ENCODE measurements around the gene ATP6V1D.
A peak's percentile ranks its signal among the peaks of the same experiment; 100 is the strongest.
"Not testable (repeated sequence)": the region's sequence is repeated elsewhere in the genome, so short reads cannot be mapped to it uniquely, and the experiment has no call there.

ATP6V1D gene

GRCh38 chr14:67370830-67371229 lies 11.2 kb upstream of the ATP6V1D start:
- DNase-seq (ENCODE audit: low spot score) = no peak

GRCh38 chr14:67365476-67365875 lies 5.9 kb upstream of the ATP6V1D start:
- no peak for DNase-seq (ENCODE audit: low spot score)

- no peak for DNase-seq (ENCODE audit: low spot score)
These were observed 1.0 kb upstream of the ATP6V1D start for GRCh38 chr14:67360470-67361206.

GRCh38 chr14:67358924-67359774 lies 455 bp downstream of the ATP6V1D start:
- peak; percentile 17 for DNase-seq (ENCODE audit: low spot score)

- no peak for DNase-seq (ENCODE audit: low spot score)
These were observed 1.6 kb downstream of the ATP6V1D start for GRCh38 chr14:67357969-67358354.

GRCh38 chr14:67357186-67357968 lies 2.2 kb downstream of the ATP6V1D start:
- no peak for DNase-seq (ENCODE audit: low spot score)

- no peak for DNase-seq (ENCODE audit: low spot score)
These were observed 7.5 kb downstream of the ATP6V1D start for GRCh38 chr14:67352055-67352454.

GRCh38 chr14:67345583-67345982 lies 14.0 kb downstream of the ATP6V1D start:
- DNase-seq (ENCODE audit: low spot score) = no peak

- no peak for DNase-seq (ENCODE audit: low spot score)
These were observed 15.9 kb downstream of the ATP6V1D start for GRCh38 chr14:67343601-67344230.

- DNase-seq (ENCODE audit: low spot score) = not testable (repeated sequence)
These were observed 18.4 kb downstream of the ATP6V1D start for GRCh38 chr14:67341231-67341630.

GRCh38 chr14:67335781-67336180 lies 23.8 kb downstream of the ATP6V1D start:
- DNase-seq (ENCODE audit: low spot score) = no peak

- DNase-seq (ENCODE audit: low spot score) = no peak
These were observed 27.1 kb downstream of the ATP6V1D start for GRCh38 chr14:67332468-67332867.

GRCh38 chr14:67331368-67332125 lies 28.1 kb downstream of the ATP6V1D start:
- DNase-seq (ENCODE audit: low spot score) = peak; percentile 59

- DNase-seq (ENCODE audit: low spot score) = not testable (repeated sequence)
These were observed 29.9 kb downstream of the ATP6V1D start for GRCh38 chr14:67329666-67330065.

- DNase-seq (ENCODE audit: low spot score) = no peak
These were observed 40.5 kb downstream of the ATP6V1D start for GRCh38 chr14:67319142-67319541.

- DNase-seq (ENCODE audit: low spot score) = no peak
These were observed 41.8 kb downstream of the ATP6V1D start for GRCh38 chr14:67317822-67318221.

- DNase-seq (ENCODE audit: low spot score) = no peak
These were observed 46.5 kb downstream of the ATP6V1D start for GRCh38 chr14:67313153-67313552.

- no peak for DNase-seq (ENCODE audit: low spot score)
These were observed 47.7 kb downstream of the ATP6V1D start for GRCh38 chr14:67311868-67312267.

All from pons (tissue), 1 donor.